Endothelial cell of umbilical vein (primary cell): ENCODE measurements around the gene KCTD18.

ENCODE experiments used
- CTCF ChIP-seq, 2 donors: IDR thresholded peaks; 1 replicate in 1 of 2; 2 replicates in 1 of 2; pipeline ENCODE4 v1.5.1; 2011; ENCODE audit warnings: low read length in 2 of 2, mild to moderate bottlenecking in 2 of 2, moderate library complexity in 2 of 2, control low read depth in 1 of 2, inconsistent platforms in 1 of 2, low read depth in 1 of 2; ENCODE audit not compliant: insufficient read depth in 1 of 2; ENCODE audit errors: extremely low read depth in 1 of 2
- EZH2 ChIP-seq: IDR thresholded peaks from 2 replicates; pipeline ENCODE4 v1.6.1; 2012; ENCODE audit warnings: borderline replicate concordance, low read depth, mild to moderate bottlenecking, moderate library complexity, low read length, inconsistent platforms; ENCODE audit not compliant: severe bottlenecking
- MAX ChIP-seq: IDR thresholded peaks from 2 replicates; pipeline ENCODE4 v1.6.1; 2011; ENCODE audit not compliant: insufficient read depth, insufficient read length
- MYC ChIP-seq: IDR thresholded peaks from one replicate; pipeline ENCODE4 v1.6.1; 2011; ENCODE audit warnings: mild to moderate bottlenecking, low read depth, low read length
- POLR2A ChIP-seq: IDR thresholded peaks from 2 replicates; pipeline ENCODE4 v1.6.1; 2012; ENCODE audit warnings: low read depth, mild to moderate bottlenecking, control low read depth, low read length

DNA sequence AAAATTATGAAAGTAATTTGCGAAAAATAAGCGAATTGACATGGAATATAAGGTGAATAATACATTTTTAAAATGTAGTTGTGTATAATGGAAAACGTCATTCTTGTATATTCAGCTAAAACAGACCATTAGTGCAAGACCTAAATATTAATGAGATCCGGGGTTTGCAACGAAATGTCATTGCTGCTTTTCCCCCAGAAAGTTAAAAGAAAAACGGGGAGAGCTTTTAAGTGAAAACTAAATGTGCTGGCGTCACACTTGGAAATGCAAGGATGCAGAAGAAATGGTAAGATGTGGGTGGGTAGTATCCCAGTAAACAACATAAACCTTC, 15.6 kb upstream of the KCTD18 start:
- TF ChIP-seq CTCF (IDR thresholded peaks at IDR 0.05; ENCODE audit: extremely low read depth in 1 of 2, insufficient read depth in 1 of 2, low read depth in 1 of 2, low read length in 2 of 2) (no peak), POLR2A (no peak), MYC (no peak), EZH2 (no peak), MAX (no peak)
